Kidney epithelial cell (primary cell): ENCODE results near the gene ZNF526. TPM values are rescaled to one million over a fixed set of nuclear protein-coding genes. Genes with fewer than 3 reads are reported as not detected.

Experiments used
- DNase-seq: peaks from one replicate; pipeline ENCODE4 v3.0.0-alpha.2; 2010; ENCODE audit warnings: low read depth
- H3K27me3 ChIP-seq: 2 replicates; pipeline ENCODE4 v1.6.0; 2011; ENCODE audit warnings: low read length; ENCODE audit not compliant: control insufficient read depth, insufficient read depth
- H3K36me3 ChIP-seq: 2 replicates; pipeline ENCODE4 v1.5.1; 2011; ENCODE audit warnings: low read length; ENCODE audit not compliant: control insufficient read depth, insufficient read depth
- H3K4me3 ChIP-seq: 2 replicates; pipeline ENCODE4 v1.5.1; 2011; ENCODE audit warnings: low read depth, mild to moderate bottlenecking, control low read depth, low read length
- CTCF ChIP-seq: IDR thresholded peaks from 2 replicates; pipeline ENCODE4 v1.5.1; 2011; ENCODE audit warnings: mild to moderate bottlenecking, moderate library complexity, low read length, control low read depth, inconsistent platforms; ENCODE audit not compliant: insufficient read depth, poor library complexity, severe bottlenecking
- total RNA-seq: library from RNA; depleted of rRNA; stranded (reverse); fragments of >200 nt; gene quantifications from 2 replicates; pipeline ENCODE4 v1.2.3, GENCODE V29; 2015

Gene ZNF526
- total RNA-seq, 1 donor from 2014 or later, result 6.1 TPM

DNA sequence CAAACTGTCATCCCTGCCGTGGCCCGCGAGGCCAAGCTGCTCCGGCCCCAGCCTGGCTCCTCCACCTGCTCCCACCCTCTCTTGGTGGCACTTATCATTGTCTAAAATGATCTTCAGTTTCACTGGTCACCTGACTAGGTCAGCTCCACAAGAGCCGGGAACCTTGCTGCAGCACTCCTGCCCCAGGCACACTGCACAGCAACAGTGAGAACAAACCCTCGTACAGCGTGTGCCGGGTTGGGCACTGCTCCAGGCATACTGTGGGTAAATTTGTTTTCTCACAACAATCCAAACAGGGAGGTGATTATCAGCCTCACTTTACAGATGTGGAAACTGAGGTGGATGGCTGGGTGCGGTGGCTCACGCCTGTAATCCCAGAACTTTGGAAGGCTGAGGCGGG, 11.5 kb upstream of the ZNF526 start:
- Histone ChIP-seq H3K4me3 (no peak overlapping the region), H3K36me3 (peaks cover 2% of the 10 kb centered on the region), H3K27me3 (no peaks in the 10 kb centered on the region)
- no peak for DNase-seq
- no peak for TF ChIP-seq CTCF

DNA sequence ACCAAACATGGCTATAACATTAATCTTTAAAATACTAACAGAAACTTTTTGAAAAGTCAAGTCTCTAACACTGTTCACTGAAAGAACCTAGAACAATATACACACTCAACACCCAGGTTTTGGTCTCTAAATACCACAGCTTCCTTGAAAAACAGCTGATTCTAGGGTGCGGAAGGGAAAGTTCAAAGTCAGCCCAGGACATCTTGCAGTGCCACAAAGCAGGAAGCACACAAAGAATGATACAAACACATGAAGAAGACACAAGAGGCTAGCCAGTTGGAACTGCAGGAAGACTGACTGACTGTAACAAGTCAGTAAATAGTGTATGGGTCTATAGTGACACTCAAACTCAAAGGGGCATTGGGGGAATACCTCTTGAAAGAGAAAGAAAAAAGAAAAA, 7.2 kb upstream of the ZNF526 start:
- Histone ChIP-seq H3K36me3 (peaks cover 2% of the 10 kb centered on the region), H3K4me3 (no peak overlapping the region), H3K27me3 (no peaks in the 10 kb centered on the region)
- TF ChIP-seq CTCF, result no peak
- DNase-seq, result no peak

- TF ChIP-seq CTCF, result no peak
- Histone ChIP-seq H3K27me3 (no peaks in the 10 kb centered on the region), H3K36me3 (no peaks in the 10 kb centered on the region), H3K4me3 (no peak overlapping the region)
- no peak for DNase-seq
Measured at GRCh38 chr19:42214810-42215485, 5.2 kb upstream of the ZNF526 start.

- no peaks in the 10 kb centered on the region for H3K27me3 ChIP-seq
- DNase-seq, result no peak
- TF ChIP-seq CTCF, result no peak
- H3K36me3 ChIP-seq, result no peaks in the 10 kb centered on the region
- H3K4me3 ChIP-seq, result peak overlapping the region; percentile 68
Measured at GRCh38 chr19:42216653-42217519, 3.2 kb upstream of the ZNF526 start.

DNA sequence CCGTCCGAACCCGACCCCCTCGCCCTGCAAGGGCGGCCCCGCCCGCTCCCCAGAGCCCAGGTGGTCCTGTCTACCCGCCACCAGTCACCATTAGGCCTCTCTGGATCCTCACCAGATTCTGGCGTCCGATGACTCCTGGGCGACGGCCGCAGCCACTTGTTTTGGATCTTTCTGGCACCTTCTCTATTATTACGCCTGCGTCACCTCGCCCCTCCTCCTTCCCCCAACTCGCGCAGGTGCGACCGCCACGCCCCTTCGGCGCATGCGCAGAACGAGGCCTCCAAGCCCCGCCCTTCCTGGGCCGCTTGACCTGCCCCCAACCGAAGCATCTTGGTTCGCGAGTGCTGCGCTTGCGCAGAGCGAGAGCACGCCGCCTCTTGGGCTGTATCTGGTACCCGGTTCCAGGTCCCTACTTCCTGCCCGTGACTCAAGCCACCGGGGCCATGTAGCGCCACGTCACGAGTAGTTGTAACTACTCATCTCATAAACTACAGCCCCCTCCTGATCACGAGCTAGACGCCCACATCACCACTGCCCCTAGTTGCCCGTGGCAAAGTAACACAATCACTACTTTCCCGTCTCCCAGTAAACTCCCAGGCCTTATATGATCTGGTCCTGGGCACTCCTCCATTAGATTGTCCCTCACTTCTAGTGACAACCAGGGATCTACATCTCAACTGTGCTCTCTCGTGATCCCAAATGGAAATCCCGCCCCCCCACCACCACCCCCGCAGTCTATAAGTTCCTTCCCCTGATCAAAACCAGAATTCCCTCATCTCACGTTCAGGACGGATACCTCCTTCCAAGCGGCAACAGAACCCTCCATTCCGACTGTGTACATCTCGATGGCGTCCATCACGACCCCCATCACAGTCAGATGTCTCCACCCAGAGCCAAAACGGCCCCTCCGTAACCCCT, 2.3 kb upstream of the ZNF526 start, which contains the start of gene DEDD2:
TSS of gene DEDD2 (minus strand) at position 158 of the 918 bp plus-strand sequence. CDS start 670 bp downstream, outside the sequence.
- Histone ChIP-seq H3K36me3 (no peaks in the 10 kb centered on the region), H3K27me3 (no peaks in the 10 kb centered on the region), H3K4me3 (peak within 1 kb of the TSS; percentile 68)
- DNase-seq, result peak; percentile 92
- no peak for TF ChIP-seq CTCF
